ENCODE measurements around the gene PIP4K2A.
"Not testable (repeated sequence)": the region's sequence is repeated elsewhere in the genome, so short reads cannot be mapped to it uniquely, and the experiment has no call there.

- not testable (repeated sequence) for TF ChIP-seq CTCF, POLR2A (IDR thresholded peaks at IDR 0.05)
Observed at GRCh38 chr10:22692119-22692518, 22.3 kb downstream of the PIP4K2A start.
